B cell (primary cell): ENCODE results near the gene ITGA3. TPM values are rescaled to one million over a fixed set of nuclear protein-coding genes. Genes with fewer than 3 reads are reported as not detected.

ENCODE experiments used
- ATAC-seq: fragments of 200-7000 bp; cut with Tn5 transposase; one replicate; pipeline ENCODE4 v1.10.0; 2021; ENCODE audit warnings: low read depth, mild to moderate bottlenecking, moderate number of reproducible peaks, moderate library complexity
- CTCF ChIA-PET: fragments of 350-600 bp; sonication (Branson Sonifier 250); formaldehyde crosslinking; loops from one replicate; lab custom pipeline; 2021; ENCODE audit warnings: antibody characterized with exemption, inconsistent platforms; lab: Charles Lee
- POLR2A ChIA-PET: fragments of 350-600 bp; sonication (Branson Sonifier 250); formaldehyde crosslinking; loops from one replicate; lab custom pipeline; 2021; ENCODE audit warnings: antibody characterized with exemption; lab: Charles Lee
- DNase-seq: peaks from one replicate; pipeline ENCODE4 v3.0.0; 2013
- H2AFZ ChIP-seq: 2 replicates; pipeline ENCODE4 v1.6.1; 2012; ENCODE audit warnings: mild to moderate bottlenecking, low read depth, low read length; ENCODE audit not compliant: insufficient read depth, poor library complexity, severe bottlenecking
- H3K27ac ChIP-seq, 2 donors: 1 replicate in 1 of 2; 2 replicates in 1 of 2; pipeline ENCODE4 v1.5.1; 2012 to 2013; ENCODE audit warnings: low read length in 2 of 2, mild to moderate bottlenecking in 2 of 2, moderate library complexity in 1 of 2
- H3K27me3 ChIP-seq, 4 experiments: fragments of 200-600 bp in 1 of 4; sonication (generic) in 1 of 4; replicated peaks in 1 of 4; 1 replicate in 2 of 4; 2 replicates in 2 of 4; pipeline versions ENCODE4 v1.6.1 to v1.7.0; 2013 to 2016; ENCODE audit warnings: low read length in 3 of 4, mild to moderate bottlenecking in 2 of 4, mixed read lengths in 1 of 4, moderate library complexity in 1 of 4; ENCODE audit not compliant: insufficient read depth in 4 of 4, control insufficient read depth in 3 of 4; ENCODE audit errors: control extremely low read depth in 1 of 4
- H3K36me3 ChIP-seq, 2 experiments: replicated peaks in 1 of 2; 1 replicate in 1 of 2; 2 replicates in 1 of 2; pipeline versions ENCODE4 v1.6.1 to v1.7.1; 2013; ENCODE audit warnings: low read length in 1 of 2; ENCODE audit not compliant: insufficient read depth in 2 of 2, control insufficient read depth in 1 of 2; ENCODE audit errors: control extremely low read depth in 1 of 2, extremely low read depth in 1 of 2
- H3K4me1 ChIP-seq, 2 donors: fragments of 200-600 bp in 1 of 2; sonication (generic) in 1 of 2; 1 replicate in 1 of 2; 2 replicates in 1 of 2; pipeline versions ENCODE4 v1.5.1 to v1.6.1; 2013 to 2017; ENCODE audit warnings: low read length in 2 of 2; ENCODE audit not compliant: control insufficient read depth in 2 of 2, insufficient read depth in 2 of 2
- H3K4me2 ChIP-seq: replicated peaks from 2 replicates; pipeline ENCODE3; 2012; ENCODE audit warnings: mild to moderate bottlenecking, low read depth, low read length; ENCODE audit not compliant: poor library complexity, severe bottlenecking
- H3K4me3 ChIP-seq, 5 experiments: fragments of 200-600 bp in 1 of 5; sonication (generic) in 1 of 5; 1 replicate in 3 of 5; 2 replicates in 2 of 5; pipeline versions ENCODE4 v1.5.1 to v1.7.0; 2011 to 2016; ENCODE audit warnings: low read length in 4 of 5, mild to moderate bottlenecking in 4 of 5, low read depth in 2 of 5, control low read depth in 1 of 5, moderate library complexity in 1 of 5; ENCODE audit not compliant: insufficient read depth in 1 of 5; ENCODE audit errors: control extremely low read depth in 1 of 5, extremely low read depth in 1 of 5
- H3K79me2 ChIP-seq: fragments of 200-600 bp; sonication (generic); one replicate; pipeline ENCODE4 v1.6.0; 2016; ENCODE audit warnings: low read length; ENCODE audit not compliant: control insufficient read depth, insufficient read depth
- H3K9ac ChIP-seq: fragments of 200-600 bp; sonication (generic); 2 replicates; pipeline ENCODE4 v1.6.1; 2017; ENCODE audit warnings: mild to moderate bottlenecking, low read length, moderate library complexity
- H3K9me3 ChIP-seq, 3 donors: one replicate each; pipeline versions ENCODE4 v1.6.1 to v1.7.1; 2013; ENCODE audit warnings: low read length in 2 of 3; ENCODE audit not compliant: control insufficient read depth in 2 of 3, insufficient read depth in 1 of 3; ENCODE audit errors: control extremely low read depth in 1 of 3
- H4K20me1 ChIP-seq: 2 replicates; pipeline ENCODE4 v1.6.0; 2012; ENCODE audit warnings: mild to moderate bottlenecking, low read length; ENCODE audit not compliant: insufficient read depth, control insufficient read depth, poor library complexity, severe bottlenecking
- H3K27ac Mint-ChIP-seq: one replicate; pipeline ENCODE4 v1.8.0; 2021; ENCODE audit warnings: mixed read lengths
- H3K27me3 Mint-ChIP-seq: one replicate; pipeline ENCODE4 v1.8.0; 2021; ENCODE audit warnings: mixed read lengths
- H3K4me1 Mint-ChIP-seq: one replicate; pipeline ENCODE4 v1.8.0; 2021; ENCODE audit warnings: mixed read lengths
- H3K4me3 Mint-ChIP-seq: one replicate; pipeline ENCODE4 v1.8.0; 2021; ENCODE audit warnings: mixed read lengths
- H3K9me3 Mint-ChIP-seq: one replicate; pipeline ENCODE4 v1.8.0; 2022; ENCODE audit warnings: mixed read lengths; ENCODE audit not compliant: insufficient read depth
- EZH2 ChIP-seq: IDR thresholded peaks from 2 replicates; pipeline ENCODE4 v1.6.1; 2012; ENCODE audit warnings: borderline replicate concordance, low read depth, mild to moderate bottlenecking, moderate library complexity, low read length; ENCODE audit not compliant: insufficient read depth, poor library complexity, severe bottlenecking
- WGBS: methylation state at CpG from one replicate; pipeline ENCODE4 v1.1.5; 2013; ENCODE audit warnings: missing lambda C conversion rate; ENCODE audit not compliant: insufficient coverage; 5-methylcytosine and 5-hydroxymethylcytosine counted together
- intact Hi-C: fragments of 100-400 bp; cut with micrococcal nuclease; formaldehyde crosslinking; loops from one replicate; pipeline ENCODE4 v1.10.0; 2022
- polyA plus RNA-seq: library from polyadenylated mRNA; depleted of rRNA; stranded (reverse); fragments of >200 nt; gene quantifications from 2 replicates; pipeline ENCODE4 v1.2.3, GENCODE V29; 2012
- total RNA-seq, 2 donors: library from RNA; stranded (reverse); fragments of 120-200 nt in 1 of 2; gene quantifications; 1 replicate in 1 of 2; 2 replicates in 1 of 2; pipeline versions ENCODE4 v1.2.3 to v1.2.4, GENCODE V29; 2013 to 2022
- TF ChIP-seq, protein P1 (sequence below): fragments of 200-600 bp; IDR thresholded peaks from one replicate; pipeline ENCODE4 v1.8.0; 2022; ENCODE audit warnings: antibody characterized with exemption, mild to moderate bottlenecking

ITGA3 gene
- total and polyA plus RNA-seq, 2 donors (not counting 1 experiment from before 2014, with no cell fraction given): 11.9 to 13.3 TPM

GRCh38 chr17:50097926-50098325 lies 42.0 kb downstream of the ITGA3 start:
- ChIA-PET POLR2A (no interaction called here), CTCF (interaction anchor here (1.0 to 2.9 kb wide), 8 partner anchors 10 to 200 kb away, joined by 3 to 11 read pairs (median 4); no protein-coding TSS in a partner anchor)
- Mint-ChIP-seq H3K27me3 (no peaks in the 10 kb centered on the region), H3K9me3 (no peaks in the 10 kb centered on the region), H3K27ac (no peak overlapping the region), H3K4me1 (peaks cover 27% of the 10 kb centered on the region), H3K4me3 (no peak overlapping the region)
- Histone ChIP-seq H2AFZ (no peak overlapping the region), H3K36me3 (peaks cover 0 to 42% of the 10 kb centered on the region in 2 experiments), H3K9ac (no peak overlapping the region), H4K20me1 (peaks cover 22% of the 10 kb centered on the region), H3K27me3 (no peaks in the 10 kb centered on the region), H3K9me3 (no peaks in the 10 kb centered on the region), H3K4me2 (no peak overlapping the region), H3K79me2 (peaks cover 13% of the 10 kb centered on the region), H3K4me1 (peaks cover 8 to 20% of the 10 kb centered on the region in 2 donors), H3K27ac (no peak overlapping the region), H3K4me3 (no peak overlapping the region)
- intact Hi-C loops: loop anchor here (10.0 kb wide), 1 partner anchor 277 kb away; the partner anchor contains the start of genes EME1 and MRPL27
- ATAC-seq (no peak), DNase-seq (no peak)
- TF ChIP-seq, protein P1, sequence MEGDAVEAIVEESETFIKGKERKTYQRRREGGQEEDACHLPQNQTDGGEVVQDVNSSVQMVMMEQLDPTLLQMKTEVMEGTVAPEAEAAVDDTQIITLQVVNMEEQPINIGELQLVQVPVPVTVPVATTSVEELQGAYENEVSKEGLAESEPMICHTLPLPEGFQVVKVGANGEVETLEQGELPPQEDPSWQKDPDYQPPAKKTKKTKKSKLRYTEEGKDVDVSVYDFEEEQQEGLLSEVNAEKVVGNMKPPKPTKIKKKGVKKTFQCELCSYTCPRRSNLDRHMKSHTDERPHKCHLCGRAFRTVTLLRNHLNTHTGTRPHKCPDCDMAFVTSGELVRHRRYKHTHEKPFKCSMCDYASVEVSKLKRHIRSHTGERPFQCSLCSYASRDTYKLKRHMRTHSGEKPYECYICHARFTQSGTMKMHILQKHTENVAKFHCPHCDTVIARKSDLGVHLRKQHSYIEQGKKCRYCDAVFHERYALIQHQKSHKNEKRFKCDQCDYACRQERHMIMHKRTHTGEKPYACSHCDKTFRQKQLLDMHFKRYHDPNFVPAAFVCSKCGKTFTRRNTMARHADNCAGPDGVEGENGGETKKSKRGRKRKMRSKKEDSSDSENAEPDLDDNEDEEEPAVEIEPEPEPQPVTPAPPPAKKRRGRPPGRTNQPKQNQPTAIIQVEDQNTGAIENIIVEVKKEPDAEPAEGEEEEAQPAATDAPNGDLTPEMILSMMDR: no peak
- TF ChIP-seq EZH2: no peak
- 97% methylated on average over 4 of the region's 4 CpGs for WGBS

- peaks cover 24% of the 10 kb centered on the region for H3K4me1 Mint-ChIP-seq
- CTCF ChIA-PET: interaction anchor here (1.2 to 2.9 kb wide), 3 partner anchors 11 to 63 kb away, joined by 3 to 11 read pairs (median 8); no protein-coding TSS in a partner anchor
- no peaks in the 10 kb centered on the region for H3K9me3 Mint-ChIP-seq
- Histone ChIP-seq H3K4me1 (peaks cover 8 to 20% of the 10 kb centered on the region in 2 donors), H3K27me3 (no peaks in the 10 kb centered on the region), H3K9ac (no peak overlapping the region), H3K79me2 (peaks cover 13% of the 10 kb centered on the region), H3K4me3 (no peak overlapping the region), H3K36me3 (peaks cover 0 to 44% of the 10 kb centered on the region in 2 experiments), H3K27ac (no peak overlapping the region), H3K4me2 (no peak overlapping the region), H4K20me1 (peaks cover 25% of the 10 kb centered on the region), H2AFZ (no peak overlapping the region), H3K9me3 (no peaks in the 10 kb centered on the region)
- WGBS: 96% methylated on average over 2 of the region's 4 CpGs
- POLR2A ChIA-PET: no interaction called here
- H3K4me3 Mint-ChIP-seq: no peak overlapping the region
- TF ChIP-seq, protein P1: no peak
- TF ChIP-seq EZH2: no peak
- intact Hi-C loops: loop anchor here (10.0 kb wide), 1 partner anchor 276 kb away; the partner anchor contains the start of genes EME1 and MRPL27
- no peak overlapping the region for H3K27ac Mint-ChIP-seq
- ATAC-seq (no peak), DNase-seq (no peak)
- H3K27me3 Mint-ChIP-seq: no peaks in the 10 kb centered on the region
These were observed 42.7 kb downstream of the ITGA3 start for GRCh38 chr17:50098583-50098982.
